Natural killer cell (primary cell): ENCODE measurements around the gene ATP6V0E1. TPM values are rescaled to one million over a fixed set of nuclear protein-coding genes. Genes with fewer than 3 reads are reported as not detected.

Experiments
- ATAC-seq, 3 donors: fragments of 150-1000 bp in 2 of 3; fragments of 200-7000 bp in 1 of 3; cut with Tn5 transposase; 1 replicate in 1 of 3; 2 replicates in 2 of 3; pipeline ENCODE4 v1.10.0; 2021; ENCODE audit warnings: mild to moderate bottlenecking in 2 of 3, moderate library complexity in 2 of 3
- DNase-seq, 2 donors: peaks; one replicate each; pipeline versions ENCODE4 v3.0.0 to v3.0.0-alpha.2; 2013 to 2021; ENCODE audit warnings: mixed read lengths in 1 of 2
- H3K27ac ChIP-seq: one replicate; pipeline ENCODE4 v1.5.1; 2013; ENCODE audit warnings: mild to moderate bottlenecking, low read length
- H3K27me3 ChIP-seq: one replicate; pipeline ENCODE4 v1.6.1; 2013; ENCODE audit warnings: low read length; ENCODE audit not compliant: control insufficient read depth, insufficient read depth
- H3K36me3 ChIP-seq: one replicate; pipeline ENCODE4 v1.6.1; 2013; ENCODE audit warnings: low read length; ENCODE audit not compliant: control insufficient read depth, insufficient read depth
- H3K4me1 ChIP-seq: one replicate; pipeline ENCODE4 v1.6.1; 2013; ENCODE audit warnings: low read length; ENCODE audit not compliant: control insufficient read depth, insufficient read depth
- H3K4me3 ChIP-seq: one replicate; pipeline ENCODE4 v1.5.1; 2013; ENCODE audit warnings: low read length
- H3K9me3 ChIP-seq: one replicate; pipeline ENCODE4 v1.6.1; 2013; ENCODE audit warnings: low read length; ENCODE audit not compliant: control insufficient read depth, insufficient read depth
- H3K27ac Mint-ChIP-seq, 2 donors: one replicate each; pipeline ENCODE4 v1.8.0; 2022; ENCODE audit warnings: mild to moderate bottlenecking in 2 of 2, mixed read lengths in 2 of 2, moderate library complexity in 1 of 2
- H3K27me3 Mint-ChIP-seq, 2 donors: one replicate each; pipeline ENCODE4 v1.8.0; 2022; ENCODE audit warnings: low read depth in 2 of 2, mixed read lengths in 2 of 2
- H3K36me3 Mint-ChIP-seq: one replicate; pipeline ENCODE4 v1.8.0; 2022; ENCODE audit warnings: mixed read lengths
- H3K4me1 Mint-ChIP-seq, 2 donors: one replicate each; pipeline ENCODE4 v1.8.0; 2022; ENCODE audit warnings: mixed read lengths in 2 of 2
- H3K4me3 Mint-ChIP-seq: one replicate; pipeline ENCODE4 v1.8.0; 2022; ENCODE audit warnings: mild to moderate bottlenecking, moderate library complexity, mixed read lengths
- H3K9me3 Mint-ChIP-seq, 2 donors: one replicate each; pipeline ENCODE4 v1.8.0; 2022; ENCODE audit warnings: mixed read lengths in 2 of 2
- CTCF ChIP-seq: fragments of 200-600 bp; IDR thresholded peaks from one replicate; pipeline ENCODE4 v1.8.0; 2022; ENCODE audit warnings: antibody characterized with exemption
- WGBS: methylation state at CpG from one replicate; pipeline ENCODE4 v1.1.7; 2013; ENCODE audit warnings: missing lambda C conversion rate; ENCODE audit not compliant: insufficient coverage; 5-methylcytosine and 5-hydroxymethylcytosine counted together
- intact Hi-C: fragments of 100-400 bp; cut with micrococcal nuclease; formaldehyde crosslinking; loops from one replicate; pipeline ENCODE4 v1.14.2; 2022
- total RNA-seq, 4 donors: library from RNA; stranded (reverse); fragments of 120-200 nt in 1 of 4; gene quantifications; one replicate each; pipeline versions ENCODE4 v1.2.3 to v1.2.4, GENCODE V29; 2013 to 2022

ATP6V0E1 gene
- total RNA-seq, 3 donors from 2014 or later (not counting 1 experiment from before 2014, with no cell fraction given), result 101 to 141 (median 103) TPM

DNA sequence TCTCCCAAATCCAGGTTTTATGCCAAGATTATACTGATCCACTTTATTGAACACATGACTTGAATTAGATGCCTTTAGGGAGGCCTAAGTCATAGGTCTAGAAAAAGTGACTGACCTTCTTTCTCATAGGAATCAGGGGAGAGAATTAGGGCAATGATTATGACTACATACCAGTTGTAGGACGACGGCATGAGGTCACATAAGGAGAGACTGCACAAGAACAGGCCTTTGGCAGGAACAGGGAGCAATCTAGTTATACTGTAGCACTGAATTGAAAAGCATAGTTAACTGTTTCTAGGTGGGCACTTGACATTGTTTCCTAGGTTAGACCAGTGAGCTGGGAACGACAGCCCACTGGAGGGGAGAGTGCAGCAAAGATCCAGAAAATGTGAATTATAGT is 95.3 kb downstream of the ATP6V0E1 start:
- H3K27ac Mint-ChIP-seq, result no peak overlapping the region
- H3K36me3 ChIP-seq, result peaks cover 17% of the 10 kb centered on the region
- no peaks in the 10 kb centered on the region for H3K4me1 ChIP-seq
- no peak overlapping the region for H3K4me3 ChIP-seq
- no peak for ATAC-seq
- H3K9me3 ChIP-seq, result no peaks in the 10 kb centered on the region
- DNase-seq, result no peak
- TF ChIP-seq CTCF, result no peak
- H3K27ac ChIP-seq, result no peak overlapping the region
- H3K27me3 Mint-ChIP-seq, result no peaks in the 10 kb centered on the region
- intact Hi-C loops, result no loop called here
- H3K36me3 Mint-ChIP-seq, result peaks cover 10% of the 10 kb centered on the region
- no peak overlapping the region for H3K4me3 Mint-ChIP-seq
- H3K9me3 Mint-ChIP-seq, result no peaks in the 10 kb centered on the region
- no peaks in the 10 kb centered on the region for H3K27me3 ChIP-seq
- H3K4me1 Mint-ChIP-seq, result peaks cover 35 to 51% of the 10 kb centered on the region in 2 donors
- WGBS, result 98% methylated on average over 3 of the region's 3 CpGs

Other genes starting within 250 kb of the ATP6V0E1 start
- 1,000 to 10,000 TPM; 1,579 to 2,725 (median 2,168) TPM for gene DUSP1, start 212.6 kb upstream of the ATP6V0E1 start, total RNA-seq
- gene ERGIC1, start 149.5 kb upstream of the ATP6V0E1 start, total RNA-seq, result 100 to 1,000 TPM in 2 of 3 donors, 10 to 100 TPM in 1; 86.2 to 126 (median 121) TPM
- gene RPL26L1, start 24.3 kb upstream of the ATP6V0E1 start, total RNA-seq, result 10 to 100 TPM; 11.2 to 12.4 (median 12.1) TPM
- gene CREBRF, start 72.6 kb downstream of the ATP6V0E1 start, total RNA-seq, result 100 to 1,000 TPM; 118 to 127 (median 121) TPM
- 10 to 100 TPM; 29.4 to 34.8 (median 33.0) TPM for gene BNIP1, start 160.8 kb downstream of the ATP6V0E1 start, total RNA-seq